Transverse colon (tissue), 4 donors: ENCODE data around the gene FBXL13.

Experiments
- POLR2AphosphoS5 ChIP-seq, 3 donors: sonication (generic); formaldehyde crosslinking; IDR thresholded peaks; one replicate each; pipeline ENCODE4 v1.6.1; 2016; ENCODE audit warnings: antibody characterized with exemption in 3 of 3
- TF ChIP-seq, protein P1 (sequence below), 5 experiments: fragments of 200-600 bp in 3 of 5; fragments of 450-650 bp in 2 of 5; sonication (generic) in 3 of 5; IDR thresholded peaks; 1 replicate in 2 of 5; 2 replicates in 3 of 5; pipeline ENCODE4 v1.5.1; 2016 to 2017; ENCODE audit warnings: antibody characterized with exemption in 5 of 5, inconsistent platforms in 3 of 5, mild to moderate bottlenecking in 2 of 5, moderate library complexity in 1 of 5

DNA sequence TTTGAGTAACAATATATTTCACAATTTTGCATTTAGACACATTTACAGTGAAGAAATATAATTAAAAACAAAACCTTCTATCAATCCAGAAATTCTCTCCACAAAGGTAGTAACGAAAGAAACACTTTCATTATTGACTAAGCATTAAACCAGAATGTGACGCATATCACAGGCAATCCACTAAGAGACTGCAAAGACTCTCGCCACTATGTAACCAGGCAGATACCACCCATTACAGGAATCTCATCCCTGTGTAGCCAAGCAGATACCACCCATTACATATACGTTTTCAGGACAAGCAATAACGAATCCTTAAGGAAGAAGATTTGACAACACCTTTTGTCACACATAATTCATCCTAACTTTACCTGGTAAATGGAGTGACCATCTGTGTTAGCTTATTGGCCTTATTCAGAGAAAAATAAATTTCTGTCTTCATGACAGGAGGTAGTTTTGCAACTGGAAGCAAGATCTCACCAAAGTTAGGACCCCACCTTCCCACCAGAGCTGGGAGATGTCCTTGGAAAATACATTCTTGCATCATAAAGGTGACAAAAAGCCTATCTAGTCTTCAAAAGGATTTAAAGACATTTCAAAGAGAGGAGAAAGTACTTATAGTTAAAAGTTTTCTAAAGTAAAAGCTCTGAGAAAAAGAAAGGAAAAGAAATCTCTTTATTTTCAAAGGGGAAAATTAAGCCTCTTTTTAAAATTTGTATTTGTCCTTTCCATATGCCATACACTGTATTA lies 131.0 kb downstream of the FBXL13 start:
- TF ChIP-seq, protein P1, sequence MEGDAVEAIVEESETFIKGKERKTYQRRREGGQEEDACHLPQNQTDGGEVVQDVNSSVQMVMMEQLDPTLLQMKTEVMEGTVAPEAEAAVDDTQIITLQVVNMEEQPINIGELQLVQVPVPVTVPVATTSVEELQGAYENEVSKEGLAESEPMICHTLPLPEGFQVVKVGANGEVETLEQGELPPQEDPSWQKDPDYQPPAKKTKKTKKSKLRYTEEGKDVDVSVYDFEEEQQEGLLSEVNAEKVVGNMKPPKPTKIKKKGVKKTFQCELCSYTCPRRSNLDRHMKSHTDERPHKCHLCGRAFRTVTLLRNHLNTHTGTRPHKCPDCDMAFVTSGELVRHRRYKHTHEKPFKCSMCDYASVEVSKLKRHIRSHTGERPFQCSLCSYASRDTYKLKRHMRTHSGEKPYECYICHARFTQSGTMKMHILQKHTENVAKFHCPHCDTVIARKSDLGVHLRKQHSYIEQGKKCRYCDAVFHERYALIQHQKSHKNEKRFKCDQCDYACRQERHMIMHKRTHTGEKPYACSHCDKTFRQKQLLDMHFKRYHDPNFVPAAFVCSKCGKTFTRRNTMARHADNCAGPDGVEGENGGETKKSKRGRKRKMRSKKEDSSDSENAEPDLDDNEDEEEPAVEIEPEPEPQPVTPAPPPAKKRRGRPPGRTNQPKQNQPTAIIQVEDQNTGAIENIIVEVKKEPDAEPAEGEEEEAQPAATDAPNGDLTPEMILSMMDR (IDR thresholded peaks at IDR 0.05): no peak
- no peak for TF ChIP-seq POLR2AphosphoS5 (IDR thresholded peaks at IDR 0.05)
